ENCODE data around the gene F7. TPM values are rescaled to one million over a fixed set of nuclear protein-coding genes. Genes with fewer than 3 reads are reported as not detected.

F7 gene
- total RNA-seq, 1 donor from 2014 or later: 7.3 TPM

DNA sequence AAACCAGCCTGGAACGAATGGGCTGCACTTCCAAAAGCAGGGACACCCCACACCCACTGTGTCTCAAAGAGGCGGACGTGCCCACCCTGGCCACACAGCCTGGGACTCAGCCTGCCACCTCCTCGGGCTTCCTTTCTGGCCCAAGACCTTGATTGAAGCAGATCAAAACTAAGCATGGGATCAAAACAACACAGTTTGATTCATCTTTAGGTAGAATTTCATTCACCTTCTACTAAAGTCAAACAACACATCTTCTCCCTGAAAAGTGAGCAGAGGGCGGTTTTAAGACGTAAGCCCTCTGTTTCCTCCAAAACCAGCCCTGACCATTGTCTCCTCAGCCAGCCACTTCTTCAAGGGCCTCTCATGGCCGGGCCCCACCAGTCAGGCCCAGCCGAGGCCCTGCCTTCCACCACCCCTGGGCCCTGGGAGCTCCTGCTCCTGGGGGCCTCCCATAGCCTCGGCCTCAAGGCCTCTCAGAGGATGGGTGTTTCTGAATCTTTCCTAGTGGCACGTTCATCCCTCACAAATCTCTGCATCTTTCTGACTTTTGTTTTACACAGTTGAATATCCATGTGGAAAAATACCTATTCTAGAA lies 10.7 kb downstream of the F7 start:
- TF ChIP-seq, protein P1, sequence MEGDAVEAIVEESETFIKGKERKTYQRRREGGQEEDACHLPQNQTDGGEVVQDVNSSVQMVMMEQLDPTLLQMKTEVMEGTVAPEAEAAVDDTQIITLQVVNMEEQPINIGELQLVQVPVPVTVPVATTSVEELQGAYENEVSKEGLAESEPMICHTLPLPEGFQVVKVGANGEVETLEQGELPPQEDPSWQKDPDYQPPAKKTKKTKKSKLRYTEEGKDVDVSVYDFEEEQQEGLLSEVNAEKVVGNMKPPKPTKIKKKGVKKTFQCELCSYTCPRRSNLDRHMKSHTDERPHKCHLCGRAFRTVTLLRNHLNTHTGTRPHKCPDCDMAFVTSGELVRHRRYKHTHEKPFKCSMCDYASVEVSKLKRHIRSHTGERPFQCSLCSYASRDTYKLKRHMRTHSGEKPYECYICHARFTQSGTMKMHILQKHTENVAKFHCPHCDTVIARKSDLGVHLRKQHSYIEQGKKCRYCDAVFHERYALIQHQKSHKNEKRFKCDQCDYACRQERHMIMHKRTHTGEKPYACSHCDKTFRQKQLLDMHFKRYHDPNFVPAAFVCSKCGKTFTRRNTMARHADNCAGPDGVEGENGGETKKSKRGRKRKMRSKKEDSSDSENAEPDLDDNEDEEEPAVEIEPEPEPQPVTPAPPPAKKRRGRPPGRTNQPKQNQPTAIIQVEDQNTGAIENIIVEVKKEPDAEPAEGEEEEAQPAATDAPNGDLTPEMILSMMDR (IDR thresholded peaks at IDR 0.05; ENCODE audit: unreplicated experiment): no peak
- DNase-seq (ENCODE audit: low spot score, unreplicated experiment): peak; percentile 7
- Mint-ChIP-seq H3K9me3 (ENCODE audit: low read depth) (no peaks in the 10 kb centered on the region), H3K27me3 (peaks cover 11% of the 10 kb centered on the region), H3K4me3 (ENCODE audit: low read depth) (no peak overlapping the region), H3K4me1 (ENCODE audit: low read depth) (no peaks in the 10 kb centered on the region), H3K36me3 (ENCODE audit: insufficient read depth) (no peaks in the 10 kb centered on the region), H3K27ac (no peak overlapping the region)

DNA sequence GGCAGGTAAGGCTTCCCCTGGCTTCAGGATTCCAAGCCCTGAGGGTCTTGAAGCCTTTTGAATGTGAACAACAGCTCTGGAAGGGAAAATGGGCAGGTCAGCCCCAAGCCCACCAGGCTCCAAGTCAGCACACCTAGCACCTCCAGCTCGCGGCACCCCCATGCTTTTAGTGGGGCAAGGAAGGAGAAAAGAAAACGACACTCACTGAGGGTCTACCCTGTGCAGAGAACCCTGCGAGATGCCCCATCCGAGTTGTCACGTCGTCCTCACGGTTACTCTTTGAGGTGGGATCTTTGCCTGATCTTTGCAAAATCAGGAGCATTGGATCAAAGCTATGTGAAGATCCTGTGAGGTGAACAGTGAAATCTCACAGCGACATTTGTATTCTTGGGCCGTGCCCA lies 11.3 kb downstream of the F7 start:
- Mint-ChIP-seq H3K4me3 (ENCODE audit: low read depth) (no peak overlapping the region), H3K27me3 (peaks cover 11% of the 10 kb centered on the region), H3K36me3 (ENCODE audit: insufficient read depth) (no peaks in the 10 kb centered on the region), H3K4me1 (ENCODE audit: low read depth) (peaks cover 2% of the 10 kb centered on the region), H3K27ac (no peak overlapping the region), H3K9me3 (ENCODE audit: low read depth) (no peaks in the 10 kb centered on the region)
- TF ChIP-seq, protein P1 (IDR thresholded peaks at IDR 0.05; ENCODE audit: unreplicated experiment): no peak
- DNase-seq (ENCODE audit: low spot score, unreplicated experiment): no peak

DNA sequence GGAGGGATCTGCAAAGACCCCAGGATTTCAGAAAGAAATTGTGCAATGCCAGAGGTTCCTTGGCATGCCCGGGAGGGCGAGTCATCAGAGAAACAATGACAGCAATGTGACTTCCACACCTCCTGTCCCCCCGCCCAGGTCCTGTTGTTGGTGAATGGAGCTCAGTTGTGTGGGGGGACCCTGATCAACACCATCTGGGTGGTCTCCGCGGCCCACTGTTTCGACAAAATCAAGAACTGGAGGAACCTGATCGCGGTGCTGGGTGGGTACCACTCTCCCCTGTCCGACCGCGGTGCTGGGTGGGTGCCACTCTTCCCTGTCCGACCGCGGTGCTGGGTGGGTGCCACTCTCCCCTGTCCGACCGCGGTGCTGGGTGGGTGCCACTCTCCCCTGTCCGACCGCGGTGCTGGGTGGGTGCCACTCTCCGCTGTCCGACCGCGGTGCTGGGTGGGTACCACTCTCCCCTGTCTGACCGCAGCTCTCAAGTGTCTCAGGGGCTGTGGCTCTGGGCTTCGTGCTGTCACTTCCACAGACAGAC lies 11.8 kb downstream of the F7 start:
- TF ChIP-seq, protein P1 (IDR thresholded peaks at IDR 0.05; ENCODE audit: unreplicated experiment): no peak
- Mint-ChIP-seq H3K4me3 (ENCODE audit: low read depth) (no peak overlapping the region), H3K9me3 (ENCODE audit: low read depth) (no peaks in the 10 kb centered on the region), H3K36me3 (ENCODE audit: insufficient read depth) (no peaks in the 10 kb centered on the region), H3K27me3 (peaks cover 11% of the 10 kb centered on the region), H3K27ac (no peak overlapping the region), H3K4me1 (ENCODE audit: low read depth) (peaks cover 5% of the 10 kb centered on the region)
- peak; percentile 5 for DNase-seq (ENCODE audit: low spot score, unreplicated experiment)

DNA sequence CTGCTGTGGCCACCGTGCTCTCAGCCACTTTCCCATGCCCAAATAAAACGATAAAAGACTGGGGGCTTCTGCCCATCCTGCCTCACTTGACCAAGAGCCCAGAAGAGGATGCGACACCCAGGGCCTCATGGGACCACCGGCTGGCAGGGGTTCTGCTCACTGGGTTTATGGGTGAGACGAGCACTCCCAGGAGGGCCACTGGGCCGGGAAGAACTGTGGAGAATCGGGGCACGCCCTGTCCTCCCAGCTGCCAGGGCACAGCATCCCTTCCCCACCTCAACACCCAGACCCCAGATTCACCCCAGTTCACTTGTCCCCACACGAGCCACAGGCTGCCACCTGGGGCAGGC lies 12.3 kb downstream of the F7 start:
- peaks cover 10% of the 10 kb centered on the region for H3K4me1 Mint-ChIP-seq (ENCODE audit: low read depth)
- TF ChIP-seq, protein P1 (IDR thresholded peaks at IDR 0.05; ENCODE audit: unreplicated experiment): no peak
- H3K4me3 Mint-ChIP-seq (ENCODE audit: low read depth): no peak overlapping the region
- H3K9me3 Mint-ChIP-seq (ENCODE audit: low read depth): no peaks in the 10 kb centered on the region
- H3K27ac Mint-ChIP-seq: no peak overlapping the region
- H3K36me3 Mint-ChIP-seq (ENCODE audit: insufficient read depth): no peaks in the 10 kb centered on the region
- peak; percentile 2 for DNase-seq (ENCODE audit: low spot score, unreplicated experiment)
- peaks cover 11% of the 10 kb centered on the region for H3K27me3 Mint-ChIP-seq

DNA sequence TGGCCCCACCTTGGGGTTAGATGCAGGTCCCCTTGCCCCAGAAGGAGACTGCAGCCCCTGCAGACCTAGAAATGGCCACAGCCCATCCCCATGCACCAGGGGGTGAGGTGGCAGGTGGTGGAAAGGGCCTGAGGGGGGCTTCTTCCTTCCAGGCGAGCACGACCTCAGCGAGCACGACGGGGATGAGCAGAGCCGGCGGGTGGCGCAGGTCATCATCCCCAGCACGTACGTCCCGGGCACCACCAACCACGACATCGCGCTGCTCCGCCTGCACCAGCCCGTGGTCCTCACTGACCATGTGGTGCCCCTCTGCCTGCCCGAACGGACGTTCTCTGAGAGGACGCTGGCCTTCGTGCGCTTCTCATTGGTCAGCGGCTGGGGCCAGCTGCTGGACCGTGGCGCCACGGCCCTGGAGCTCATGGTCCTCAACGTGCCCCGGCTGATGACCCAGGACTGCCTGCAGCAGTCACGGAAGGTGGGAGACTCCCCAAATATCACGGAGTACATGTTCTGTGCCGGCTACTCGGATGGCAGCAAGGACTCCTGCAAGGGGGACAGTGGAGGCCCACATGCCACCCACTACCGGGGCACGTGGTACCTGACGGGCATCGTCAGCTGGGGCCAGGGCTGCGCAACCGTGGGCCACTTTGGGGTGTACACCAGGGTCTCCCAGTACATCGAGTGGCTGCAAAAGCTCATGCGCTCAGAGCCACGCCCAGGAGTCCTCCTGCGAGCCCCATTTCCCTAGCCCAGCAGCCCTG lies 12.8 kb downstream of the F7 start:
- TF ChIP-seq, protein P1 (IDR thresholded peaks at IDR 0.05; ENCODE audit: unreplicated experiment): no peak
- H3K4me1 Mint-ChIP-seq (ENCODE audit: low read depth): peaks cover 12% of the 10 kb centered on the region
- H3K4me3 Mint-ChIP-seq (ENCODE audit: low read depth): no peak overlapping the region
- H3K36me3 Mint-ChIP-seq (ENCODE audit: insufficient read depth): no peaks in the 10 kb centered on the region
- DNase-seq (ENCODE audit: low spot score, unreplicated experiment): peak; percentile 9
- no peak overlapping the region for H3K27ac Mint-ChIP-seq
- H3K9me3 Mint-ChIP-seq (ENCODE audit: low read depth): no peaks in the 10 kb centered on the region
- H3K27me3 Mint-ChIP-seq: peaks cover 11% of the 10 kb centered on the region

All from progenitor cell of endocrine pancreas (in vitro differentiated cells).